NK-92 (cell line): ENCODE data around the gene ITFG1.

Experiments
- DNase-seq: peaks from one replicate; lab custom pipeline; 2025; ENCODE audit not compliant: unreplicated experiment; lab: John Stamatoyannopoulos, UW

Gene ITFG1

DNA sequence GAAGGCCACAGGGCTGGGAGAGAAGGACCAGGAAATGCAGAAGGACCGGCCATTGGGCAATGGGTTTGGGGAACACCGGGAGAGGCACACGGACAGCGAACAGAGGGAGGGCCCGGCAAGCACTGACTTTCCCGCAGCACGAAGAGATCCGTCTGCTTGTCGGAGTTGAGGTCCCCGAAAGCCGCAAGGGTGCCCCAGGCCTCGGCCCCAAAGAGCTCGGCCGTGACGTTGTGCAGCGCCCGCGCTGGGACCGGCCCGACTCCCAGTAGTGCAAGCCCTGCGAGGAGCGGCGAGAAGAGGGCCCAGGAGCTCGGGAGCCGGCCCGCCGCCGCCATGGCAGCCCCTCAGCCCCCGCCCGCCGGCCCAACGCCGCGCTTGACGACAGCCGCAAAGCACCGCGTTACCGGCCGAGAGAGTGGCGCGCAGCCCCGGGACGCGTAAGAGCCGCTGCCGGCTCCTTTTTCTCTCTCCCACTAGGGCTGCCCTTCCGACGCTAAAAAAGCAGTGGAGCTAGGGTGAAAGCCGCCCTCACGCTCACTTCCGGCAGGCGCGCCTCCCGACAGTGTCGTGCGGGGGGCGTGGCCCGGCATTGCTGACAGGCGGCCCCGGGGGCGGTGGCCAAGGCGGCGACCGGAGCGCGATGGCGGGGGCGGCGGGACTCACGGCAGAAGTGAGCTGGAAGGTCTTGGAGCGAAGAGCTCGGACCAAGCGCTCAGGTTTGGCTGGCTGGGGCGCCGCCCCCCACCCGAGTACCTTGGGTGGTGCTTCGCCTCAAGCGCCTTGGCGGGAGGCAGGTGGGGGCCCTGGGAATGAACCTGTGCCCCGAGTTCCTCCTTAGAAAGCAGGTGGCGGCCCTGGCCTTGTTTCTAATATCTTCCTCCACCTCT is at the start of gene ITFG1, which contains the start of gene PHKB:
Gene ITFG1, minus strand, starts transcription at position 353 of the 887 bp plus-strand sequence. Its CDS starts 18 bp downstream, at position 335.
Gene PHKB, plus strand, starts transcription at position 621 of the 887 bp plus-strand sequence. Its CDS starts 20 bp downstream, at position 641.
- DNase-seq: peak; percentile 68

DNA sequence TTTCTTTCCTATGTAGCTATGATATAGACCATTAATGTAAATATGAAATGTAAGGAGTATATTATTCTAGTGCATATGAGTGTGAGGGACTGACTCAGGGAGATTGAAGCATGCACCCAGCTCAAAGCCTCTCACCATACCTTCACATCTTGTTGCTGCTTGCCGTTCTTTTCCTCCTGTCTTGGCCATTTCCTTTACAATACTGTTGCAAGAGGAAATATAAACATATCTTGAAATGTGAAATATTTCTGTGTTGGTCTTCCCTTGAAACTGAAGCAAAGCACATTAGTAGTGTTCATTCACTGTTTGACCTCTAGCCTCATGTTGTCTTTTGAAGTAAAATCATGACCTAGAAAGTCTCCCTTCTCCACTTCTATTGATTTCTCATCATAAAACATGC is 46.8 kb upstream of the ITFG1 start:
- DNase-seq: no peak

DNA sequence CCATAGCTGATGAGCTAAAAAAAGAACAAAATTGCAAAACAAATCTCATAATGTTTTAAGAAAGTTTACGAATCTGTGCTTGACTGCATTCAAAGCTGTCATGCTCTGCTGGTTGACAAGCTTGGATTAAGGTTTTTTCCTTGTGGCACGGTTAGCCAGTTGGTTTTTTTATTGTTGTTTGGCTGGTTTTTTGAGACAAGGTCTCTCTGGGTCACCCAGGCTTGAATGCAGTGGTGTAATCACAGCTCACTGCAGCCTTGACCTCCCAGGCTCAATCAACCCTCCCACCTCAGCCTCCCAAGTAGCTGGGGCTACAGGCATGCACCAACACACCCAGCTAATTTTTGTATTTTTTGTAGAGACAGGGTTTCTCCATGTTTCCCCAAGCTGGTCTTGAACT is 45.9 kb upstream of the ITFG1 start:
- DNase-seq: no peak

DNA sequence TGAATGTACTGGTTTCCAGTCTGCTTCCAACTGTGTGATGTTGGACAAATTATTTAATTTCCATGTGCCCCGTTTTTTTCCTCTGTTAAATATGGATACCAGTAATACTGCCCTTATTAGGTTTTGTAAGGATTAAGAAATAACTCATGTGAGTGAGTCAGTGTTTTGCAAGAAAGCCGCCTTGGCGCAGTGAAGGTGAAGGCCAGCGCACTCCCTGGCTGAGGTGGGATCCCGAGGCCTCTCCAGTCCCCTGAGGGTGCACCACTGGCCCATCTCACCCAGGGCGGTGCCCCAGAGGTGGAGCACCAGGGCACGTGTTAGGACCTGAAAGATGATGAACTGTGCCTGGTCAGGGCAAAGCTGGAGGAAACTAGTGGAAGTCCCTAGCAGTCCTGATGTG is 43.7 kb upstream of the ITFG1 start:
- no peak for DNase-seq

DNA sequence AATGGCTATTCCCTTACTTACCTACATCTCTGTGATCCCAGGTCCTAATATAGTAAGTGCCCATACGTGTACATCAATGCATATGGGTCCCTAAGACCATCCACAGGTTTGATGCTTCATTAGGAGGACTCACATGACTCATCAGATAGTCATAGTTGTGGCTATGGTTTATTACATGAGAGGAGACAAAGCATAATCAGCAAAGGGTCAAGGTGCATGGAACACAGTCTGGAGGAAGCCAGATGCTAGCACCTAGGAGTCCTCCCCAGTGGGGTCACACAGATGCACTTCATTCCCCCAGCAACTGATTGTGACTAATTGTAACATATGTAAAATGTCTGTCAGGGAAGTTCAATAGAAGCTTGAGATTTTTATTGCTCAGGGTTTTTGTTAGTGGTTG is 43.1 kb upstream of the ITFG1 start:
- no peak for DNase-seq

DNA sequence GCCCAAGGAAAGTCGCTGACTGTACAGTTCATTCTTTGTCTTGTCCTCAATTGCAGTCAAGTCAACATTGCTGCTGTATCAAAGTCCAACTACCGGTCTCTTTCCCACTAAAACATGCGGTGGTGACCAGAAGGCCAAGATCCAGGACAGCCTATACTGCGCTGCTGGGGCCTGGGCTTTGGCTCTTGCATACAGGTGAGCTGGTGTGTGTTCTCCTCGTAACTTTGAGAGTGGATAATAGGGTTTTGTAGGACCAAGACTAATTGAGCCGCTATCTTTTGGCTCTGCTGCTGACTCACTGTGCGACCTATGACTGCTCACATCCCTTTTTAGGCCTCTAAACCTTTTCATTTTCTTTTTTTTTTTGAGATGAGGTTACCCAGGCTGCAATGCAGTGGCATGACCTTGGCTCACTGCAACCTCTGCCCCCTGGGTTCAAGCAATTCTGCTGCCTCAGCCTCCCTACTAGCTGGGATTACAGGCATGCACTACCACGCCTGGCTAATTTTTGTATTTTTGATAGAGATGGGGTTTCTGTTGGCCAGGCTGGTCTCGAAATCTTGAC is 38.9 kb upstream of the ITFG1 start:
- no peak for DNase-seq

DNA sequence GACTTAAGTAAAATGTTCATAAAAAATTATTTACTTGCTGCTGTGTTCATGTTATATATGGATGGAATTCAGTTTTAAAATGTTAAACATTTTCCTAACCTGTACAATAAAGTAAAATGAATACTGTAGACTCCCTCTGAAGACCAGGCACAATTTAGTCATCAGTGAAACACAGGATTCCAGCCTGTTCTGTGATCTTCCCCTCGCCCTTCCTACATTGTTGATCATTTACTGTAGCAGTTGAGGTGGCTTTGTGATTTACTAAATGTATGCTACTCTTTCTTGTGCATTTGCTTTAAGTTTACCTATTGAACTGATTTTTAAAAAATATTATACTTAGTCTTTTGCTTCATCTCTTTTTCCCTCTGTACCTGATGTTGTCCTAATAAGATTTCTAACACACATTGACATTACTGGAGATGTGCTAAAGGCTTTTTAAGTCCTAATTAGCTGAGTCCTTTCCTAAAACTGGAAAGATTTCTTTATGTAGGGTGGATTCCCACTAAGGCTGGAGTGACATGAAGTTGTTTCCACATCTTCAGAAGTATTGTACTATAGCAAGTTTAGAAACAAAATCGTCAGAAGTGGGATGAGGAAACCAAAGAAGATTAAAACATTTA is 38.3 kb upstream of the ITFG1 start:
- no peak for DNase-seq

DNA sequence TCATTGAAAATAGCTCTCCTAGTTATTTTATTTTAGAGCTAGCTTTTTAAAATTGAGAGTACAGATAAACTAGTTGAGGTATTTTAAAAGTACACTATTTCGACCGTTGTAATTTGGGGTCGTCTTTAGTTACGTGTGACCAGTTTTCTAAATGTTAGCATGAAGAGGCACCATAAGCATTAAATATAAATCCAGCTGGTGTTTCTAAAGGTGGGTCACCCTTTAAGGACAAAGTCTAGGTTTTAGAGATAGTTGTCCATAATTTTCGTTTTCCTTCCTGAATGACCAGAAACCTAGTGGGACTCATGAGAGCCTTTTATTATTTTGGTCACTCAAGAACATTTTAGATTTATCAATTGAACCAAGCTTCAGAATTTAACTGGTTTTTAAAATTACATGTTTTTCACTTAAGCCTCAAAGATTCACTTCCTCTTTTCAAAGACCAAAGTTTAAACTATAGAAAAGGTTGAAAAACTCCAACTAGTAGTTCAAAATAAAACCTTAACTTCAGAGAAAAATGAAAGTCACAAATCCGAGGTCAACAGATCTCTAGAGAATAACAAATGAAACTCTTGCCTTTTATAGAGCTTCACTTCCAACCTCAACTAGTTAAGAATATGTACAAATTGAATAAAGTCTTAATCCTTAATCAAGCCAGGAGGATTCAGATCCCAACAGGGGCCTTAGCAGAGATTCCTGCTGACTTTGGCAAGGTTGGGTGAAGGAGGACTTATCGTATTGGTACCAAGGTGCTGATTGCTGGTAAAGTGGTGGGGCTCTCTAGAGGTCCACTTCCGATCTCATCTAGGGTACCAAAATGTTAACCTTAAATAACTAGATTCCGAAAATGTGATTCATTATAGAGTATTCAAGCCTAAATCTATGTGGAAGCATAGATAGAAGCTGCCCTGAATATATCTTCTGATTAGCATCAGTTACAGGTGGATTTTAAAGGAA is 32.8 kb upstream of the ITFG1 start:
- no peak for DNase-seq

DNA sequence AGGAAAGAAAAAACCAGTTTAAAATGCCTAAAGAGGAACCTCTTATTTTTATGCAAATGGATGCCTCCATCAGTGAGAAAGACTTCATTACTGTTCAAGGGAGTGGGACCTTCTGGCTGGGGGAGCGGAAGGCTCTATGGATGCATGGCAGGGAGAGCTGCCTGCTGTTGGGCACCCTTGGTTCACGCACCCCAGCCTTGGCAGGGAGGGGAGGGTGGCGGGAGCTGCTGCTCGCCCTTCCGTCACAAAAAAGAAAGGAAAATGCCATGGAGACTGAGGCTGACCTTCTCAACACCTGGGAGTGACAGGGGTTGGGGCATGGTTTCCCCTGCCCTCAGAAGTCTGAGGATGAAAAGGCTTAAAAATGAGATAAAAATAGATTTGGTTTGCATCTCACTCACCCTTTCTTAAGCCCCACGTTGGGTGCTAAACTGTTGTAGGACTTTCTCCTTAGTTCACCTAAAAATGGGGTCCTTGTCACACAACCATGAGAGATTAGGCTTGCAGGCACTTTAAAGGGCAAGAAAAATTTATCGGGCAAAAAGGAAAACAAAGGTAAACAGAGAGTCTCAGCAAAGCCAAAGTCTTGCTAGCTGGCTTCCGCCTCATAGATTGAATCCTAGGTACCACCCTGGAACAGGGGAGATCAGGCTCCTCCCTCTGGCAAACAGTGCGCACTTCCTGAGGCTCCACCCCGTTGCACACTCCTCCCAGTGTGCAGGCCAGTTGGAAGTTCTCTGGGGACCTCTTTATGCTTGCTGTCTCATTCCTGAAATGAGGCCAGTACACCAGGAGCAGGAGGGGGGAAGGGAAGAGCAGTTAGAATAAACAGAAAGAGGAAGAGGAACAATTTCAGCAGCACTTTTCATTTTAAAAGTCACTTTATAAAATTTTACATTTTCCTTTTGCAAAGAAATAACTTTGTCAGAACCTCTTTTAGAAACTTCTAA is 31.8 kb upstream of the ITFG1 start:
- DNase-seq: no peak

DNA sequence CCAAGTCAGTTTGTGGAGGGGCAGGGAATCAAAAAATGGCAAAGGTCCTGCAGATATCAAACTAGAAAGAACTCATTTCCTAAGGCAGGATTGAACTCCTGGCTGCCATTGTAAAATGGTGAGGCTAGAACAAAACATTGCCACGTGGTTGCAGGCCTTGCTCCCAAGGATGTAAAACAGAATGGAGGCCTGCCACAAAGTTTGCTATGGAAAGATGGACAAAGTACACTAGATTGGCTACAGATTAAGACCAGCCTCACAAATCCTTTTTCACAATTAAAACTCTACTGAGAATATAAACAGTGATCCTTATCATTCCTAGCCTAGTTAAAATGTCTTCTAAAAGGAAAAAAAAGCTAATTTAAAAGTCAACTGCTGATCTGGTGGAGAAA is 31.2 kb upstream of the ITFG1 start:
- DNase-seq: no peak

DNA sequence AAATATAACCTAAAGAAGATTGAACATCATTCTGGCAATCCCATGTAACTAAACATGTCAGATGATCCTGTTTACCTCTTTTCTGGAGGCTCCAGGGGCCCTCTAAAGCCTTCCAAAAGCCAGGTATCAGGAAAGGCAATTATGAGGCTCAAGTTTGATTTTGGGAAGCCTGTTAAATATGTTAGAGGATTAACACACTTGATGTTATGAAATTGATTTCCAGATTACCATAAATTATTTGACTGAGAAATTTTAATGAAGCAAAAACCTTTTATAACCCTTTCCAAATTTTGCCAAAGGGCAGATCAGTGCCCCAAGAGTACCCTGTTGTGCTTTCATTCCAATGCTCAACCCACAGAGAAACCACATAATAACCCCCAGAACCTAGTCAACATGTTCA is 29.6 kb upstream of the ITFG1 start:
- no peak for DNase-seq

DNA sequence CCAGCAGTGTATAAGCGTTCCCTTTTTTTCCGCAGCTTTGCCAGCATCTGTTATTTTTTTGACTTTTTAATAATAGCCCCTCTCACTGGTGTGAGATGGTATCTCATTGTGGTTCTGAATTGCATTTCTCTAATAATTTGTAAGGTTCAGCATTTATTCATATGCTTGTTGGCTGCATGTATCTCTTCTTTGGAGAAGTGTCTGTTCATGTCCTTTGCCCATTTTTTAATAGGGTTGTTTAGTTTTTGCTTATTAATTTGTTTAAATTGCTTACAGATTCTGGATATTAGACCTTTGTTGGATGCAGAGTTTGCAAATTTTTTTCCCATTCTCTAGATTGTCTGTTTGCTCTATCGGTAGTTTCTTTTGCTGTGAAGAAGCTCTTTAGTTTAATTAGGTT is 27.2 kb upstream of the ITFG1 start:
- DNase-seq: no peak

DNA sequence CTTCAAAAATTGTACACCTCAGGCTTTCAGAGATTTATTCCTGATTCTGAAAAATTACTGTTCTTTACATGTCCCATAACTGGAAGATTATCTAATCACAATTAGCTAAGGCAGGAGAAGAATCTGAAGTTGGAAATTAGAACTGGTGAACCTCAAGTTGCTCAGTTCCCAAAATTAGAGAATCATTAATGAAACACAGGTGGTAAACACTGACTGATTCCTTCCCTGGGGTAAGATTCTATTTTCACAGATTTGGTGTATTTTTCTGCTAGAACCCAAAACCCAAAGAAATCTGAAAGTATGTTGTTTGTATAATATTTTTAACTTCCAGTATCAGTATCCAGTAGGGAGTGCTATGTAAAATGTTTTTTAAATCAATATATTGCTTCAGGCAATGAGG is 26.0 kb upstream of the ITFG1 start:
- no peak for DNase-seq

DNA sequence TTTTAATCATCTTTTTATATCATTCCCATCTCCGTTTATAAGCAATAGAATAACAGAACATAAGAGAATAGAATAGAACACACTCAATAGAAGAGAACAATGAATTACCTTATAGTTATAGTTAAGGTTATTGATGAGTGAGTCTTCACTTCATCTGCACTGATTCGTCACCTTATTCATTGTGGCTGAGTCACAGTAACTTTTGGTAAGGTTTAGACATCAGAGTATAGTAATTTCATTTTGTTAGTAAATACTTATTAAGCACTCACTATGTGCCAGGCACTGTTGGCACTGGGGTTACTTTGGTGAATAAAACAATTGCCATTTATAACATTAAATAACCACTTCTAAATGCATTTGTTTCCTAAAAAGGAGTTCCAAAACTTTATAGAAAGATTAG is 22.8 kb upstream of the ITFG1 start:
- DNase-seq: no peak

DNA sequence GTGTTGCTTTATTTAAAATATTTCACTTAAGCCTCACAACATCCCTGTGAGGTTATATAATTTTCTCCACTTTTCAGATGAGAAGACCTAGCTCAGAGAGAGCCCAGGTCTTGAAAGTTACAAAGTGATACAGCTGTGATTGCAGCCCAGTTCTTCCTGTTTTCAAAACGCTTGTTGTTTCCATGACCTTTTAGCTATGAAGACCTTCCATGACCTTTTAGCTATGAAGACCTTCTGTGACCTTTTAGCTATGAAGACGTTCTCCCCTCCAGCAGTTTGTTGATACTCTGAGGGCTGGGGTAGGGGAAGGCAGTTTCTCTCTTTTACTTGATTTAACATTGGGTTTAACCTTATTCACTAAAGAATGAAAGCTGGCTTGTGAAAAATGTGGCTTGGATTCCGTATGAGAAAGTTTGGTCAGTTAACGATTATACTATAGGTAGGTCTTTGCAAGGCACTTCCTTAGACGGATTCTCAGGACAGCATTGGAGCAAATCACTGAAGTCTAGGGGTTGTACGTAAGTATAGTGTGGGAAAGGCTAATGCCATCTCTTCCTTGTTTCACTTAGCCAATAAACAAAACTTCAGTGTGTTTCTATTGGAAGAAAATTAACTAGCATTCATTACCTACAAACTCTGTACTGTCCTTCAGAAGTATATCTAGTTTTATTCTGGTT is 21.0 kb upstream of the ITFG1 start:
- no peak for DNase-seq

DNA sequence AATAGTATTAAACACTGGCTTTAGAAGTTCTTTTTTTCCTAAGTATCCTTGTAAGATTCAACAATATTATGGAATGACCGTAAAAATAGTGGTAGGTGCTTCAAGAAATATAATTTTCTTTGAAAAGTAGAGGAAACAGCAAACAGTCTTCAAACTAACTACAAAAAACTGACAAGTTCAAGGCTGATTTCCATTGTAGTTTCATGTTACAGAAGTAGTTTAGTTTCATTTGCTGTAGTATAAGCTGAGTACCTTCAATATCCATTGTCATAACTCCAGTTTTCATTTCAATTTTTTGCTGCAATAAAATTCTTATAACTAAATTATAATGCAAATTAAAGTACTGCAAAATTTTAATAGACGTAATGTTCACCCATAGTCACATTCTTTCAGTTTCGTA is 19.5 kb upstream of the ITFG1 start:
- DNase-seq: no peak

DNA sequence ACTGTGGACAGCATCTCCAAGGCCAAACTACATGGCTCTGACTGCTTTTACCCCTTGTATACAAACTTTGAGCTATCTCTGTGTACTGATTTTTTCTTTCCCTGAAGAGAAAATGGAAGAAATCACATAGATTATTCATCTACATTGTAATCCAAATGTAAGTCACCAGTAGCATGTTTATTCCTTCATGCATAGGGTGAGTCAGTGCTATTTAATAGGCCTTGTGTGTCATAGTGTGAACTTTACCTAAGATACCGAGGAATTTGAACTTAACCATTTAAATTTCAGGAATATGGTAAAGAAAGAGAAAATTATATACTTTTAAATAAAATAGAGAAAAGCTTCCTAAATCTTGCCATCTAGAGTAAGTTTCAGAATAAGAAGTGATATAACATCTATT is 16.8 kb upstream of the ITFG1 start:
- no peak for DNase-seq

DNA sequence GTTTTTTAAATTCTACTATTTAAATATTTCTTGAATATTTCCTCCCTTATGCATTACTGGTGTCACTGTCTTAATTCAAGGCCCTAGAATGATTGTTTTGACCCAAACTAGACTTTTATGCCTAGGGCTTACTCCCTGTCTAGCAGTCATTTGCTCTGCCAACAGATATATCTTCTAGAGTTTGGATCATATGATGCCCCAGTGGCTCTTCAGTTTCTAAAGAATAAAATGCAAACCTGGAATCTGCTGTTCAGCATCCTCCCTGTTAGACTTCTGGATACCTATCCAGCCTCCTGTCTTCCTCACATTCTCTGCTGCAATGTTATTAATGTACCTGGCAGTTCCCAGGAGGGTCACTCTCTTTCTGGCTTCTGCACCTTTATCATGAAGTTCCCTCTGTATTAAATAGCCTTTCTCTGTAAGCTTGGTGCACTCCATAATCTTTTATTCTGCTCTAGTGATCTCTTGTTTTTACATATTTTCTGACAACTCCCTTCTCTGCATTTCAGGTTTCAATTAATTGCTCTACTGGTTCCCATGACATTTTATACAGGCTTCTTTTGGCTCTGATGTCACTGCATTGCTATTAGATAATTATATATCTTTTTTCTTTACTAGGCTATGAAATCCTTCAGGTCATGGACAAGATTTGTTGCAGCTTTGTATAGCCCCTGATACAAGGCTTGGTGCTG is 15.9 kb upstream of the ITFG1 start:
- no peak for DNase-seq

DNA sequence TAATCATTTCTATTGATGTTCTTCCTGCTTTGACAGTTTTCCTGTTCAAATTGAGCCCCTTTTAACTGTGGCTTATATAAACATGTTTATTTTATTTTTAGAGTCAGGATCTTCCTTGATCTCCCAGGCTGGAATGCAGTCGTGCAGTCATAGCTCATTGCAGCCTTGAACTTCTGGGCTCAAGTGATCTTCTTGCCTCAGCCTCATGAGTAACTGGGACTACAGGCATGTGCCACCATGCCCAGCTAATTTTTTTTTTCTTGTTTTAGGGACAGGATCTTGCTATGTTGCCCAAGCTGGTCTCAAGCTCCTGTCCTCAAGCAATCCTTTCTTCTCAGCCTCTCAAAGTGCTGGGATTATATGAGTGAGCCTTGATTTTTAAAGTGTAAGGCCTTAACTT is 14.9 kb upstream of the ITFG1 start:
- no peak for DNase-seq
